COR-L47 (cell line): ENCODE data around the gene S100A7A.
"Not testable (repeated sequence)": the region's sequence is repeated elsewhere in the genome, so short reads cannot be mapped to it uniquely, and the experiment has no call there.

Experiments used
- DNase-seq: peaks from one replicate; lab custom pipeline; 2025; lab: John Stamatoyannopoulos, UW

The S100A7A gene

GRCh38 chr1:153428073-153428638 is 11.8 kb downstream of the S100A7A start:
- no peak for DNase-seq

GRCh38 chr1:153428791-153429190 is 12.5 kb downstream of the S100A7A start:
- peak; percentile 36 for DNase-seq

GRCh38 chr1:153429266-153430165 is 13.2 kb downstream of the S100A7A start:
- peak; percentile 70 for DNase-seq

GRCh38 chr1:153430166-153430553 is 13.8 kb downstream of the S100A7A start:
- DNase-seq, result no peak

- DNase-seq, result no peak
These were observed 14.2 kb downstream of the S100A7A start for GRCh38 chr1:153430561-153430960.

- no peak for DNase-seq
These were observed 14.7 kb downstream of the S100A7A start for GRCh38 chr1:153431002-153431401.

GRCh38 chr1:153431427-153431826 is 15.1 kb downstream of the S100A7A start:
- no peak for DNase-seq

- no peak for DNase-seq
These were observed 15.6 kb downstream of the S100A7A start for GRCh38 chr1:153431928-153432327.

- DNase-seq, result no peak
These were observed 16.8 kb downstream of the S100A7A start for GRCh38 chr1:153432874-153433681.

GRCh38 chr1:153434746-153435455 is 18.6 kb downstream of the S100A7A start:
- no peak for DNase-seq

- no peak for DNase-seq
These were observed 20.9 kb downstream of the S100A7A start for GRCh38 chr1:153437236-153437635.

- no peak for DNase-seq
These were observed 22.3 kb downstream of the S100A7A start for GRCh38 chr1:153438599-153438998.

- DNase-seq, result no peak
These were observed 23.0 kb downstream of the S100A7A start for GRCh38 chr1:153439273-153439672.

- no peak for DNase-seq
These were observed 25.0 kb downstream of the S100A7A start for GRCh38 chr1:153441238-153441755.

- DNase-seq, result no peak
These were observed 27.2 kb downstream of the S100A7A start for GRCh38 chr1:153443486-153443885.

GRCh38 chr1:153444078-153444477 is 27.8 kb downstream of the S100A7A start:
- DNase-seq, result no peak

- no peak for DNase-seq
These were observed 31.3 kb downstream of the S100A7A start for GRCh38 chr1:153447498-153448170.

GRCh38 chr1:153448851-153449250 is 32.5 kb downstream of the S100A7A start:
- DNase-seq, result not testable (repeated sequence)

GRCh38 chr1:153456396-153456795 is 40.1 kb downstream of the S100A7A start:
- DNase-seq, result no peak

GRCh38 chr1:153459655-153460054 is 43.3 kb downstream of the S100A7A start:
- DNase-seq, result no peak

- no peak for DNase-seq
These were observed 44.2 kb downstream of the S100A7A start, which contains the start of gene S100A7 for GRCh38 chr1:153460551-153460950. Gene S100A7 (minus strand): TSS chr1:153460651. CDS start chr1:153459013, 1,638 bp downstream.
